Measurements from ENCODE around the gene KAZN.

- TF ChIP-seq GATA2 (IDR thresholded peaks at IDR 0.05; ENCODE audit: low read depth, low read length), result no peak
- TF ChIP-seq GATA3 (IDR thresholded peaks at IDR 0.05; ENCODE audit: low read depth, low read length), result no peak
These were observed 20.3 kb upstream of the KAZN start for GRCh38 chr1:14578156-14578555.

Measured in SH-SY5Y (cell line).